ENCODE measurements around the gene SIGLEC12. TPM values are rescaled to one million over a fixed set of nuclear protein-coding genes. Genes with fewer than 3 reads are reported as not detected.

Gene SIGLEC12
- total and polyA plus RNA-seq, 9 of the 15 experiments (the other 6 are each of a cell fraction or from before 2014, with no cell fraction given), result 0.08 to 1.3 (median 0.54) TPM

- no peak for TF ChIP-seq MGA (IDR thresholded peaks at IDR 0.05)
- TF ChIP-seq ETS1 (conservative IDR thresholded peaks at IDR 0.05; ENCODE audit: control insufficient read depth, low read depth, low read length), result peak; percentile 59; the same call in 1 of the 2 replicates
- TF ChIP-seq ELF2 (CRISPR knock-in tag; IDR thresholded peaks at IDR 0.05), result peak; percentile 16; the same call in 1 of the 2 replicates
- no peak for TF ChIP-seq PHB (CRISPR knock-in tag; IDR thresholded peaks at IDR 0.05)
- TF ChIP-seq THRA (IDR thresholded peaks at IDR 0.05), result no peak
- no peak for TF ChIP-seq ZNF512 (tag; IDR thresholded peaks at IDR 0.05)
- TF ChIP-seq HIVEP1 (CRISPR knock-in tag; IDR thresholded peaks at IDR 0.05), result no peak
- TF ChIP-seq RBM17 (IDR thresholded peaks at IDR 0.05; ENCODE audit: borderline replicate concordance, low read depth, low read length), result no peak
- no peak for TF ChIP-seq RBM39 (optimal IDR thresholded peaks at IDR 0.05; ENCODE audit: low read depth, low read length)
- TF ChIP-seq ILF3 (IDR thresholded peaks at IDR 0.05; ENCODE audit: borderline replicate concordance), result no peak
Measured at GRCh38 chr19:51467864-51468544, 33.6 kb downstream of the SIGLEC12 start (continued).

Data from K562 (cell line).